Liver (tissue), 9 donors: ENCODE results near the gene CDH4. TPM values are rescaled to one million over a fixed set of nuclear protein-coding genes. Genes with fewer than 3 reads are reported as not detected.

Experiments used
- DNase-seq: peaks from one replicate; pipeline ENCODE4 v3.0.0-alpha.2; 2017; ENCODE audit warnings: low spot score
- H3K27ac ChIP-seq, 2 donors: one replicate each; pipeline ENCODE4 v1.7.0; 2013; ENCODE audit warnings: inconsistent platforms in 2 of 2, low read length in 2 of 2, control low read depth in 1 of 2, low read depth in 1 of 2, mild to moderate bottlenecking in 1 of 2
- H3K27me3 ChIP-seq, 4 donors: one replicate each; pipeline versions ENCODE4 v1.6.1 to v1.7.0; 2013; ENCODE audit warnings: low read length in 3 of 4, inconsistent platforms in 1 of 4, mild to moderate bottlenecking in 1 of 4, moderate library complexity in 1 of 4; ENCODE audit not compliant: control insufficient read depth in 4 of 4, insufficient read depth in 4 of 4
- H3K36me3 ChIP-seq, 4 donors: one replicate each; pipeline versions ENCODE4 v1.6.1 to v1.7.0; 2013; ENCODE audit warnings: low read length in 3 of 4, mild to moderate bottlenecking in 3 of 4, low read depth in 1 of 4, moderate library complexity in 1 of 4; ENCODE audit not compliant: control insufficient read depth in 4 of 4, insufficient read depth in 3 of 4
- H3K4me1 ChIP-seq, 4 donors: one replicate each; pipeline versions ENCODE4 v1.6.1 to v1.7.0; 2013; ENCODE audit warnings: low read length in 3 of 4, mild to moderate bottlenecking in 3 of 4, moderate library complexity in 1 of 4; ENCODE audit not compliant: control insufficient read depth in 4 of 4, insufficient read depth in 4 of 4
- H3K4me3 ChIP-seq, 3 donors: one replicate each; pipeline versions ENCODE4 v1.6.1 to v1.7.0; 2013; ENCODE audit warnings: low read length in 3 of 3, control low read depth in 1 of 3, low read depth in 1 of 3, mild to moderate bottlenecking in 1 of 3
- H3K9ac ChIP-seq, 2 donors: one replicate each; pipeline ENCODE4 v1.7.0; 2013; ENCODE audit warnings: low read length in 2 of 2, mild to moderate bottlenecking in 2 of 2, moderate library complexity in 2 of 2, control low read depth in 1 of 2, low read depth in 1 of 2
- H3K9me3 ChIP-seq, 4 donors: one replicate each; pipeline versions ENCODE4 v1.6.1 to v1.7.0; 2013; ENCODE audit warnings: low read length in 3 of 4; ENCODE audit not compliant: control insufficient read depth in 4 of 4
- ATF3 ChIP-seq: IDR thresholded peaks from 2 replicates; pipeline ENCODE4 v1.6.1; 2016; ENCODE audit warnings: antibody characterized with exemption
- EGR1 ChIP-seq, 2 donors: IDR thresholded peaks; 2 replicates each; pipeline ENCODE4 v1.6.1; 2016 to 2018; ENCODE audit warnings: antibody characterized with exemption in 2 of 2, low read depth in 2 of 2
- FOXA1 ChIP-seq: IDR thresholded peaks from 2 replicates; pipeline ENCODE4 v1.6.1; 2016; ENCODE audit warnings: antibody characterized with exemption
- FOXA2 ChIP-seq: IDR thresholded peaks from 2 replicates; pipeline ENCODE4 v1.6.1; 2016; ENCODE audit warnings: antibody characterized with exemption
- HNF4A ChIP-seq, 2 donors: conservative IDR thresholded peaks; 2 replicates each; pipeline ENCODE4 v1.6.1; 2016; ENCODE audit warnings: antibody characterized with exemption in 2 of 2, mild to moderate bottlenecking in 2 of 2
- HNF4G ChIP-seq: IDR thresholded peaks from 2 replicates; pipeline ENCODE4 v1.6.1; 2016; ENCODE audit warnings: antibody characterized with exemption
- JUND ChIP-seq, 2 donors: IDR thresholded peaks; 2 replicates each; pipeline ENCODE4 v1.6.1; 2016; ENCODE audit warnings: antibody characterized with exemption in 2 of 2
- NR2F2 ChIP-seq: IDR thresholded peaks from 2 replicates; pipeline ENCODE4 v1.6.1; 2016; ENCODE audit warnings: antibody characterized with exemption
- RAD21 ChIP-seq, 2 donors: IDR thresholded peaks; 2 replicates each; pipeline ENCODE4 v1.6.1; 2016; ENCODE audit warnings: antibody characterized with exemption in 2 of 2, mild to moderate bottlenecking in 2 of 2
- REST ChIP-seq: IDR thresholded peaks from 2 replicates; pipeline ENCODE4 v1.6.1; 2016; ENCODE audit warnings: antibody characterized with exemption, mild to moderate bottlenecking
- RXRA ChIP-seq, 2 donors: IDR thresholded peaks; 2 replicates each; pipeline ENCODE4 v1.6.1; 2017 to 2018; ENCODE audit warnings: antibody characterized with exemption in 2 of 2, mild to moderate bottlenecking in 1 of 2
- SP1 ChIP-seq: IDR thresholded peaks from 2 replicates; pipeline ENCODE4 v1.6.1; 2018; ENCODE audit warnings: antibody characterized with exemption, mild to moderate bottlenecking
- TAF1 ChIP-seq: conservative IDR thresholded peaks from 2 replicates; pipeline ENCODE4 v1.6.1; 2016; ENCODE audit warnings: antibody characterized with exemption, mild to moderate bottlenecking
- YY1 ChIP-seq: IDR thresholded peaks from 2 replicates; pipeline ENCODE4 v1.6.1; 2016; ENCODE audit warnings: antibody characterized with exemption, mild to moderate bottlenecking
- ZBTB33 ChIP-seq: IDR thresholded peaks from 2 replicates; pipeline ENCODE4 v1.6.1; 2016; ENCODE audit warnings: antibody characterized with exemption
- WGBS: extraction: QIAGEN DNeasy Blood & Tissue Kit; methylation state at CpG from one replicate; pipeline ENCODE4 v1.1.7; 2013; 5-methylcytosine and 5-hydroxymethylcytosine counted together
- polyA plus RNA-seq, 2 donors: library from polyadenylated mRNA; stranded (reverse) in 1 of 2; unstranded in 1 of 2; fragments of 200-250 nt in 1 of 2; fragments of >200 nt in 1 of 2; fragmentation: Nextera tagmentation in 1 of 2; extraction: Ambion mirVana in 1 of 2; gene quantifications; one replicate each; pipeline versions ENCODE4 v1.2.1 to v1.2.3, GENCODE V29; 2013 to 2015
- total RNA-seq, 2 donors: library from RNA; depleted of rRNA; stranded (reverse); fragments of >200 nt; gene quantifications; one replicate each; pipeline ENCODE4 v1.2.3, GENCODE V29; 2014
- TF ChIP-seq, protein P1 (sequence below): IDR thresholded peaks from 2 replicates; pipeline ENCODE4 v1.6.1; 2016; ENCODE audit warnings: antibody characterized with exemption
- TF ChIP-seq, protein P2 (sequence below): fragments of 150-350 bp; IDR thresholded peaks from 2 replicates; pipeline ENCODE4 v1.5.1; 2017; ENCODE audit warnings: improper control_type of control experiment, low read depth, low read length; ENCODE audit not compliant: missing input control
- donor health status: healthy.
- donor health status: healthy.
- donor health status: healthy.
- donor health status: healthy.
- donor health status: healthy.

CDH4 gene
- total and polyA plus RNA-seq, 4 donors: 0.03 to 0.25 (median 0.19) TPM; not detected in 1

DNA sequence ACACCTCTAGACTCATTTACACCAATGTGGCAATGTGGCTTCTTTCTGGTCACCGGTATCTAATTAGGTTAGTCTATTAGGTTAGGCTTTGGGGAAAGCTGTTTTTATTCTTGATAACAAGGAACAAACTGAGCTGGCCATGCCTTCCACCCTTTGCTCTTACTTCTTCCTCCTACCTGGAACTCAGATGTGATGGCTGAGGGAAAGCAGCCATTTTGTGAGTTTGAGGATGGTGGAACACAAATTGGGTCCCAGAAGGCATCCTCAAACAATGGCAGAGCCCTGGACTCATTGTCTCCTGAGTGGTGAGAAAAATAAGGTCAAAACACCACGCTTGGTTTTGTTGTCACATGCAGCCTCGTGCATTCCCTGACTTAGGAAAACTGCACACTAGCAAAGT lies 7.7 kb downstream of the CDH4 start:
- no peaks in the 10 kb centered on the region for H3K4me1 ChIP-seq
- 84% methylated on average over 3 of the region's 3 CpGs for WGBS
- H3K27ac ChIP-seq: no peak overlapping the region
- no peak for TF ChIP-seq HNF4A (conservative IDR thresholded peaks at IDR 0.05)
- no peak for TF ChIP-seq EGR1 (IDR thresholded peaks at IDR 0.05; ENCODE audit: low read depth in 2 of 2)
- TF ChIP-seq, protein P1, sequence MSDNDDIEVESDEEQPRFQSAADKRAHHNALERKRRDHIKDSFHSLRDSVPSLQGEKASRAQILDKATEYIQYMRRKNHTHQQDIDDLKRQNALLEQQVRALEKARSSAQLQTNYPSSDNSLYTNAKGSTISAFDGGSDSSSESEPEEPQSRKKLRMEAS: no peak
- no peak for TF ChIP-seq RXRA (IDR thresholded peaks at IDR 0.05)
- TF ChIP-seq, protein P2, sequence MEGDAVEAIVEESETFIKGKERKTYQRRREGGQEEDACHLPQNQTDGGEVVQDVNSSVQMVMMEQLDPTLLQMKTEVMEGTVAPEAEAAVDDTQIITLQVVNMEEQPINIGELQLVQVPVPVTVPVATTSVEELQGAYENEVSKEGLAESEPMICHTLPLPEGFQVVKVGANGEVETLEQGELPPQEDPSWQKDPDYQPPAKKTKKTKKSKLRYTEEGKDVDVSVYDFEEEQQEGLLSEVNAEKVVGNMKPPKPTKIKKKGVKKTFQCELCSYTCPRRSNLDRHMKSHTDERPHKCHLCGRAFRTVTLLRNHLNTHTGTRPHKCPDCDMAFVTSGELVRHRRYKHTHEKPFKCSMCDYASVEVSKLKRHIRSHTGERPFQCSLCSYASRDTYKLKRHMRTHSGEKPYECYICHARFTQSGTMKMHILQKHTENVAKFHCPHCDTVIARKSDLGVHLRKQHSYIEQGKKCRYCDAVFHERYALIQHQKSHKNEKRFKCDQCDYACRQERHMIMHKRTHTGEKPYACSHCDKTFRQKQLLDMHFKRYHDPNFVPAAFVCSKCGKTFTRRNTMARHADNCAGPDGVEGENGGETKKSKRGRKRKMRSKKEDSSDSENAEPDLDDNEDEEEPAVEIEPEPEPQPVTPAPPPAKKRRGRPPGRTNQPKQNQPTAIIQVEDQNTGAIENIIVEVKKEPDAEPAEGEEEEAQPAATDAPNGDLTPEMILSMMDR: no peak
- no peak for TF ChIP-seq RAD21 (IDR thresholded peaks at IDR 0.05)
- no peak for TF ChIP-seq ZBTB33
- no peak for TF ChIP-seq SP1
- TF ChIP-seq FOXA1: no peak
- no peak for DNase-seq
- H3K36me3 ChIP-seq: no peaks in the 10 kb centered on the region
- H3K4me3 ChIP-seq: no peak overlapping the region
- no peak overlapping the region for H3K9ac ChIP-seq
- peaks cover 0 to 4% (median 0%) of the 10 kb centered on the region in 4 donors for H3K9me3 ChIP-seq
- peaks cover 0 to 15% (median 0%) of the 10 kb centered on the region in 4 donors for H3K27me3 ChIP-seq

DNA sequence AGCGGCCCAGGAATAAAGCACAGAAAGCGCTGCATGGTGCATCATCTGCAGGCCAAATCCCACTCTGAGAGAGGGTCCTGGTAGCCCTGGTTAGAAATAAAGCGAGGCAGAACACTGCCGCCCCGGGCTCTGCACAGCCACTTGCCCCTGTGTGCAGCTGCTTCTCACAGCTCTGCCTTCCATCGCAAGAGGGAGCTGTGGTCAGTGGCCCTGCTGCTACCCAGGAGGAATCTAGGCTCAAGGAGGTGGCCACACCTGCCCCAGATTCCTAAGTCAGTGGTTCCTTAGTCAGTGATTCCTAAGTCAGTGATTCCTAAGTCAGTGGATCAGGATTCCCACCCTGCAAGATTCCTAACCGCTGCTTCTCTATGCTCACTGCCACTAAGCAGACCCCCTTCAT lies 8.8 kb downstream of the CDH4 start:
- H3K9ac ChIP-seq: no peak overlapping the region
- no peak overlapping the region for H3K27ac ChIP-seq
- peaks cover 0 to 4% (median 0%) of the 10 kb centered on the region in 4 donors for H3K9me3 ChIP-seq
- WGBS: 65% methylated on average over 7 of the region's 7 CpGs
- peaks cover 0 to 16% (median under 1%) of the 10 kb centered on the region in 4 donors for H3K27me3 ChIP-seq
- no peak for TF ChIP-seq TAF1
- no peak for TF ChIP-seq REST
- no peak for TF ChIP-seq NR2F2
- TF ChIP-seq, protein P2: no peak
- TF ChIP-seq HNF4G: no peak
- TF ChIP-seq JUND (IDR thresholded peaks at IDR 0.05): no peak
- TF ChIP-seq EGR1 (IDR thresholded peaks at IDR 0.05; ENCODE audit: low read depth in 2 of 2): no peak
- TF ChIP-seq ATF3: no peak
- TF ChIP-seq, protein P1: no peak
- no peak for TF ChIP-seq FOXA2
- TF ChIP-seq YY1: no peak
- no peak for TF ChIP-seq SP1
- DNase-seq: no peak
- no peaks in the 10 kb centered on the region for H3K36me3 ChIP-seq
- no peak overlapping the region for H3K4me3 ChIP-seq
- no peaks in the 10 kb centered on the region for H3K4me1 ChIP-seq
